GM18951 (cell line): ENCODE results near the gene PRM1.
"Not testable (repeated sequence)": the region's sequence is repeated elsewhere in the genome, so short reads cannot be mapped to it uniquely, and the experiment has no call there.

ENCODE experiments used
- POLR2A ChIP-seq: IDR thresholded peaks from 4 replicates; pipeline ENCODE4 v1.6.1; 2011; ENCODE audit warnings: mild to moderate bottlenecking; ENCODE audit not compliant: insufficient read length, insufficient read depth; ENCODE audit errors: extremely low read depth
- in situ Hi-C: fragments of 300-500 bp; cut with MboI; formaldehyde crosslinking; loops from one replicate; pipeline ENCODE4 v1.12.0; 2022; ENCODE audit warnings: low sequenced_read_pairs, mixed read lengths, inconsistent platforms; ENCODE audit not compliant: unreplicated experiment

Gene PRM1

DNA sequence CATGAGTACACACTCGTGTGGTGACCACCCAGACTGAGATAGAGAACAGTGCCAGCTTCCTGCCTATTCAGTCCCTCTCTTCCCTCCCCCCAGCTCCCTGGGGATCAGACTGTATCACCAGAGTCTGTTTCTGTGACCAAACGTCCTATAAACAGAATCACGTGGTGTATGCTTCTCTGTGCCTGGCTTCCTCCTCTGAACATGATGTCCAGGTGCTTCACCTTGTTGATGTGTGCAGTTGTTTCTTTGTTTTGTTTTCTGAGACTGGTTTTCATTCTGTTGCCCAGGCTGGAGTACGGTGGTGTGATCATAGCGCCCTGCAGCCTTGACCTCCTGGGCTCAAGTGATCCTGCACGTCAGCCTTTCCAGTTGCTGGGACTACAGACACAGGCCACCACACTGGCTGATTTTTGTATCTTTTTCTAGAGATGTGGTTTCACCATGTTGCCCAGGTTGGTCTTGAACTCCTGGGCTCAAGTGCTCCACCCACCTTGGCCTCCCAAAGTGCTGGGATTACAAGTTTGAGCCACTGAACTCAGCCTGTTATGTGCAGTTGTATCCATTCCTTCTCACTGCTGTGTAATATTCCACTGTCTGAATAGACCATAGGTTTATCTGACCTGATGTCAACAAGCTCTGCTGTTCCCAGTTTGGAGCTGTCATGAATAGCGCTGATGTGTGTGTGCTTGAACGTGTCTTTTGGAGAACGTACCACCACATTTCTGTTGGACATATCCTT is 28.9 kb upstream of the PRM1 start:
- no peak for TF ChIP-seq POLR2A
- in situ Hi-C loops: no loop called here

DNA sequence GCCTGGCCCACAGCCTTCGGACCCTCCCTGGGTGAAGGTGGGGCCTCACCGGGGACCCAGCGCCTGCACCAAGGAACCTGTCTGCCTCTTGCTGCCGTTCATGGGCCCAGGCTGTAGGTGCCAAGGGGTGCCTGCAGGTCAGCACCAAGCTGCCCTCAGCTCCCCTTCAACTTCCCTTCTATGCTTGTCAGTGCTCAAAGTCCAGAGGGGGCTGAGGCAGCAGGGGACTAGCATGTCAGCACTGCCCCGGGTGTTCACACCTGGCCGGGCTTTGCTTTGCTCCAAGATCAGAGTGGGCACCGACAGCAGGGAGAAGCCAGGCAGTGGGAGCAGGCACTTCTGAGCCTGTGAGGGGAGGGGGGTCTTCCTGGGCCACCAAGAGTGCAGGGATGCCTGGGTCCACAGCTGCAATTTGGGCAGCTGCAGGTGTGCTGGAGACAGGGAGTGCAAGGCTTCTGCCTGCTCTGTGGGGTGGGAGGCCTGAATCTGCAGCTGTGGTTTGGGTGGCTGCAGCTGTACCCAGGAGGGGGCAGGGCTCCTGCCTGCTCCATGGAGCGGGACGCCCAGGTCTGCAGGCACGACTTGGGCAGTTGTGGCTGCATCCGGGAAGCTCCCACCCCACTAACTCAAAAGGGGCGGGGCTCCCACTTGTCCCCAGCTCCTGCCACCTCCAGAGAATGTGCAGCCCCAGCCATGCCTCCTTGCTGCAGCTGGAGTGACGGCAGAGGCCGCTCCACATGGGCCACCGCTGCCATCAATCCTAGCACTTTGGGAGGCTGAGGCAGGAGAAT is 27.6 kb upstream of the PRM1 start:
- TF ChIP-seq POLR2A: no peak
- in situ Hi-C loops: no loop called here

DNA sequence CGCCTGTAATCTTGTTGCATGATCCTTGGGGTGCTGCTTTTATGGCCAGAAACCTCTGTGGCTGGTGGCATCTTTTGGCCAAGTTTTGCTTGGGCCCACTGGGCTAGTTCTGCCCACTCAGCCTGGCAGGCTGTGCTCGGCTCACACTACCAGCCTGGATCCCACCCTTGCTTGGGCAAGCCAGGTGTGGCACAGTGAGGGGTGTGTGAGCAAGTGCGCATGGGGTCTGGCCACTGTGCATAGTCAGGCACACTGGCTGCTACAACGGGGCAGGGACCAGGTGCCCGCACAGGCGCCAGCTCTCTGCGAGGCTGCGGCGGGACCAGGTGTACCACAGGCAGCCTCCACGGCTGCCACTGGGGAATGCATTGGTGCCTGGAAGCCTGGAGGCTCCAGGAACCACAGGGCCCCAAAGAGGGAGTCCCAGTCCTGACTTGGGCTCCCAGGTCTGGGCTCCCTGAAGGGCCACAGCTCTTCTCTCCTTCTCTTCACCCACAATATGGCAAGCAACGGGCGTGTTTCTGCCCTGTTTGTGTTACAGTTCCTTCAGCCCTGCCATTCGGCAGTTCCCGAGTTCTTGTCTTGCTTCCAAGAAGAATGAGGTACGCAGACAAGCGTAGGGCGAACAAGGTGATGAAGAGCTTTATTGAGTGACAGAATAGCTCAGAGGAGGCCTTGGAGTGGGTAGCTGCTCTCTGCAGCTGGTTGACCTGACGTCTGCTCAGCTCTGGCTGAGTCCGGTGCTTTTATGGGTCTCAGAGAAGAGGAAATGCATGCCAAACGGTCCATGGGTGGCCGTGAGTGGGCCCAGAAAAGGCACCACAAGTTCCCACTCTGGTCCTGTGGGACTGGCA is 26.7 kb upstream of the PRM1 start:
- no peak for TF ChIP-seq POLR2A
- in situ Hi-C loops: no loop called here

- in situ Hi-C loops: no loop called here
- no peak for TF ChIP-seq POLR2A
Measured at GRCh38 chr16:11306997-11307638, 26.0 kb upstream of the PRM1 start.

GRCh38 chr16:11306381-11306780 is 25.3 kb upstream of the PRM1 start:
- no peak for TF ChIP-seq POLR2A
- in situ Hi-C loops: no loop called here

- in situ Hi-C loops: no loop called here
- no peak for TF ChIP-seq POLR2A
Measured at GRCh38 chr16:11303405-11304138, 22.4 kb upstream of the PRM1 start.

- in situ Hi-C loops: no loop called here
- no peak for TF ChIP-seq POLR2A
Measured at GRCh38 chr16:11302977-11303376, 21.8 kb upstream of the PRM1 start.

DNA sequence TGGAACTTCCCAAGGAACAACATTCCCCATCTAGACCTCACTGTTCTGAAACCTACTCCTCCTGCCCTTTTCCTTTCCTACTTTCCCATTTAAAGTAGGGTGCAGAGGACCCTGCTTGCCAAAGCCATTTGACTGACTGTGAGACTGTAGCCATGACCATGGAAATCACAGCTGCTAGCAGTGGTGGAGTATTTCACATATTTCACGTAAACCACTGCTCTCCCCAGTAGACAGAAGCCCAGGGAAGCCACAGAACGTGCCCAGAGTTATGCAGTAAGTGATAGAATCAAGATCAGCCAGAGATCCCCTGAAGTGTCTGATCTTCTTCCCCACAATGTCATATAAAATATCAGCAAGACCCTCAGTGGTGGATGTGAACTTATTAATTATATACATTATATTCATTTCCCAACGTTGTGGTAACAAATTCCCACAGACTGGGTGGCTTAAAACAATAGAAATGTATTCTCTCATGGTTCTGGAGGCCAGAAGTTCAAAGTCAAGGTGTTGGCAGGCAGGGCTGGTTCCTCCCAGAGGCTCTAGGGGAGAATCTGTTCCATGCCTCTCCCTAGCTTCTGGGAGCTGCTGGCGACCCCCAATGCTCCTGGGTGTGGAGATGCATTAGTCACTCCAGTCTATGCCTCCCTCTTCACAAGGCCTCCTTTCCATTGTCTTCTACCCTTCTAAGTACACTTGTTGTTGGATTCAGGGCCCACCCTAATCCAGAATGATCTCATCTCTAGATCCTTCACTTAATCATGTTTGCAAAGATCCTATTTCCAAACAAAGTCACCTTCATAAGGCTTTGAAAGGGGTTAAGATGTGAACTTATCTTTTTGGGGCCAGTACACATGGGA is 20.7 kb upstream of the PRM1 start:
- TF ChIP-seq POLR2A: no peak
- in situ Hi-C loops: no loop called here

GRCh38 chr16:11300560-11300892 is 19.4 kb upstream of the PRM1 start:
- no peak for TF ChIP-seq POLR2A
- in situ Hi-C loops: no loop called here

DNA sequence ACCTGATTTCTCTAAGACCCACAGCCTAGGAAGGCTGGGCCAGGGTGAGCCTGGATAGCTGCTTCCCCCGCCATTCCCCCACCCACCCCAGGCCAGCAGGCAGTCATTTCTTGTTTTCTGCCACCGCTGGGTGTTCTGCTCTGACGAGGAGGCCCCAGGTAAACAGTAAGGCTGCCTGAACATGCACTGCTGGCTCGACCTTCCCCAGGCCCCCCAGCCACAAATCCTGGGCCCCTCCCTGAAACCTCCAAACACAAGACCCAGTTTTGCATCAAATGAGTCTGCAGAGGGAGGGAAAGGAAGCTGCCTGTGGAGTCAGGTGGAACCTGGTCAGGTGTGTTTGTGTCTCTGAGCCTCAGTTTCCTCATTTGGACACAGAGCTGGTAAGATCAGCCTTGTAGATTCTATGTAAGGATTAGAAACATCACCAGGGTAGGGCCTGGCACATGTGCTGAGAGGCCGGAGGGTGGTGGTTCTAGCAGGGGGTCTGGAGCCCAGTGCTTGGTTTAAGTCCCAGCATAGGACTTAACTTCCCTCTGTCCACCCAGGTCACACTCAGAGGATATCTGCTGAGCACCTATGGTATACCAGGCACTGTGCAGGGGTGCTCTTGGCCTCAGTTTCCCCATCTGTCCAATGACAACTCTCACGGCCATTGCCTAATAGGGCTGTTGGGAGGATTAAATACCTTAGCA is 18.9 kb upstream of the PRM1 start:
- no peak for TF ChIP-seq POLR2A
- in situ Hi-C loops: no loop called here

- in situ Hi-C loops: not testable (repeated sequence)
Measured at GRCh38 chr16:11298950-11299547, 17.9 kb upstream of the PRM1 start.
